ENCODE measurements around the gene TTL. TPM values are rescaled to one million over a fixed set of nuclear protein-coding genes. Genes with fewer than 3 reads are reported as not detected.

The TTL gene
- total and polyA plus RNA-seq, 4 donors, result 3.6 to 9.5 (median 7.1) TPM

GRCh38 chr2:112487444-112487961 lies 5.5 kb downstream of the TTL start:
- H3K27me3 ChIP-seq (ENCODE audit: control insufficient read depth in 4 of 4, insufficient read depth in 4 of 4, low read length in 3 of 4), result no peaks in the 10 kb centered on the region
- H3K4me3 ChIP-seq (ENCODE audit: low read depth in 1 of 3, low read length in 3 of 3), result no peak overlapping the region
- H3K36me3 ChIP-seq (ENCODE audit: control insufficient read depth in 4 of 4, insufficient read depth in 3 of 4, low read depth in 1 of 4, low read length in 3 of 4), result no peaks in the 10 kb centered on the region
- H3K27ac ChIP-seq (ENCODE audit: low read depth in 1 of 2, low read length in 2 of 2), result no peak overlapping the region
- H3K9ac ChIP-seq (ENCODE audit: low read depth in 1 of 2, low read length in 2 of 2), result no peak overlapping the region
- 93% methylated on average over 4 of the region's 4 CpGs for WGBS
- H3K9me3 ChIP-seq (ENCODE audit: control insufficient read depth in 4 of 4, low read length in 3 of 4), result no peaks in the 10 kb centered on the region
- peaks cover 2 to 10% (median 7%) of the 10 kb centered on the region in 4 donors for H3K4me1 ChIP-seq (ENCODE audit: control insufficient read depth in 4 of 4, insufficient read depth in 4 of 4, low read length in 3 of 4)
- TF ChIP-seq, protein P1, sequence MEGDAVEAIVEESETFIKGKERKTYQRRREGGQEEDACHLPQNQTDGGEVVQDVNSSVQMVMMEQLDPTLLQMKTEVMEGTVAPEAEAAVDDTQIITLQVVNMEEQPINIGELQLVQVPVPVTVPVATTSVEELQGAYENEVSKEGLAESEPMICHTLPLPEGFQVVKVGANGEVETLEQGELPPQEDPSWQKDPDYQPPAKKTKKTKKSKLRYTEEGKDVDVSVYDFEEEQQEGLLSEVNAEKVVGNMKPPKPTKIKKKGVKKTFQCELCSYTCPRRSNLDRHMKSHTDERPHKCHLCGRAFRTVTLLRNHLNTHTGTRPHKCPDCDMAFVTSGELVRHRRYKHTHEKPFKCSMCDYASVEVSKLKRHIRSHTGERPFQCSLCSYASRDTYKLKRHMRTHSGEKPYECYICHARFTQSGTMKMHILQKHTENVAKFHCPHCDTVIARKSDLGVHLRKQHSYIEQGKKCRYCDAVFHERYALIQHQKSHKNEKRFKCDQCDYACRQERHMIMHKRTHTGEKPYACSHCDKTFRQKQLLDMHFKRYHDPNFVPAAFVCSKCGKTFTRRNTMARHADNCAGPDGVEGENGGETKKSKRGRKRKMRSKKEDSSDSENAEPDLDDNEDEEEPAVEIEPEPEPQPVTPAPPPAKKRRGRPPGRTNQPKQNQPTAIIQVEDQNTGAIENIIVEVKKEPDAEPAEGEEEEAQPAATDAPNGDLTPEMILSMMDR (IDR thresholded peaks at IDR 0.05; ENCODE audit: low read depth, low read length, missing input control), result no peak
- TF ChIP-seq, protein P2, sequence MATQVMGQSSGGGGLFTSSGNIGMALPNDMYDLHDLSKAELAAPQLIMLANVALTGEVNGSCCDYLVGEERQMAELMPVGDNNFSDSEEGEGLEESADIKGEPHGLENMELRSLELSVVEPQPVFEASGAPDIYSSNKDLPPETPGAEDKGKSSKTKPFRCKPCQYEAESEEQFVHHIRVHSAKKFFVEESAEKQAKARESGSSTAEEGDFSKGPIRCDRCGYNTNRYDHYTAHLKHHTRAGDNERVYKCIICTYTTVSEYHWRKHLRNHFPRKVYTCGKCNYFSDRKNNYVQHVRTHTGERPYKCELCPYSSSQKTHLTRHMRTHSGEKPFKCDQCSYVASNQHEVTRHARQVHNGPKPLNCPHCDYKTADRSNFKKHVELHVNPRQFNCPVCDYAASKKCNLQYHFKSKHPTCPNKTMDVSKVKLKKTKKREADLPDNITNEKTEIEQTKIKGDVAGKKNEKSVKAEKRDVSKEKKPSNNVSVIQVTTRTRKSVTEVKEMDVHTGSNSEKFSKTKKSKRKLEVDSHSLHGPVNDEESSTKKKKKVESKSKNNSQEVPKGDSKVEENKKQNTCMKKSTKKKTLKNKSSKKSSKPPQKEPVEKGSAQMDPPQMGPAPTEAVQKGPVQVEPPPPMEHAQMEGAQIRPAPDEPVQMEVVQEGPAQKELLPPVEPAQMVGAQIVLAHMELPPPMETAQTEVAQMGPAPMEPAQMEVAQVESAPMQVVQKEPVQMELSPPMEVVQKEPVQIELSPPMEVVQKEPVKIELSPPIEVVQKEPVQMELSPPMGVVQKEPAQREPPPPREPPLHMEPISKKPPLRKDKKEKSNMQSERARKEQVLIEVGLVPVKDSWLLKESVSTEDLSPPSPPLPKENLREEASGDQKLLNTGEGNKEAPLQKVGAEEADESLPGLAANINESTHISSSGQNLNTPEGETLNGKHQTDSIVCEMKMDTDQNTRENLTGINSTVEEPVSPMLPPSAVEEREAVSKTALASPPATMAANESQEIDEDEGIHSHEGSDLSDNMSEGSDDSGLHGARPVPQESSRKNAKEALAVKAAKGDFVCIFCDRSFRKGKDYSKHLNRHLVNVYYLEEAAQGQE (IDR thresholded peaks at IDR 0.05), result no peak
- no peak for TF ChIP-seq FOXA1 (IDR thresholded peaks at IDR 0.05)
- no peak for TF ChIP-seq JUND (IDR thresholded peaks at IDR 0.05)
- TF ChIP-seq SP1 (IDR thresholded peaks at IDR 0.05), result no peak
- no peak for TF ChIP-seq ZBTB33 (IDR thresholded peaks at IDR 0.05)
- TF ChIP-seq YY1 (IDR thresholded peaks at IDR 0.05), result no peak
- TF ChIP-seq NR2F2 (IDR thresholded peaks at IDR 0.05), result no peak
- TF ChIP-seq FOXA2 (IDR thresholded peaks at IDR 0.05), result no peak
- TF ChIP-seq RXRA (IDR thresholded peaks at IDR 0.05), result no peak
- no peak for TF ChIP-seq GABPA (IDR thresholded peaks at IDR 0.05 in 1 of 2, conservative IDR thresholded peaks at IDR 0.05 in 1 of 2)
- no peak for TF ChIP-seq EGR1 (IDR thresholded peaks at IDR 0.05; ENCODE audit: low read depth in 2 of 2)
- no peak for TF ChIP-seq RAD21 (IDR thresholded peaks at IDR 0.05)
- no peak for TF ChIP-seq HNF4A (conservative IDR thresholded peaks at IDR 0.05)
- no peak for TF ChIP-seq TAF1 (conservative IDR thresholded peaks at IDR 0.05)
- no peak for TF ChIP-seq MAX (IDR thresholded peaks at IDR 0.05)
- DNase-seq (ENCODE audit: low spot score), result no peak

GRCh38 chr2:112488201-112488600 lies 6.2 kb downstream of the TTL start:
- Histone ChIP-seq H3K27me3 (ENCODE audit: control insufficient read depth in 4 of 4, insufficient read depth in 4 of 4, low read length in 3 of 4) (no peaks in the 10 kb centered on the region), H3K36me3 (ENCODE audit: control insufficient read depth in 4 of 4, insufficient read depth in 3 of 4, low read depth in 1 of 4, low read length in 3 of 4) (no peaks in the 10 kb centered on the region), H3K9me3 (ENCODE audit: control insufficient read depth in 4 of 4, low read length in 3 of 4) (no peaks in the 10 kb centered on the region), H3K9ac (ENCODE audit: low read depth in 1 of 2, low read length in 2 of 2) (no peak overlapping the region), H3K4me3 (ENCODE audit: low read depth in 1 of 3, low read length in 3 of 3) (no peak overlapping the region), H3K27ac (ENCODE audit: low read depth in 1 of 2, low read length in 2 of 2) (no peak overlapping the region), H3K4me1 (ENCODE audit: control insufficient read depth in 4 of 4, insufficient read depth in 4 of 4, low read length in 3 of 4) (peaks cover 0 to 5% (median 3%) of the 10 kb centered on the region in 4 donors)
- DNase-seq (ENCODE audit: low spot score), result no peak
- 88% methylated on average over 6 of the region's 6 CpGs for WGBS
- TF ChIP-seq SP1 (IDR thresholded peaks at IDR 0.05) (no peak), FOXA1 (IDR thresholded peaks at IDR 0.05) (no peak), RXRA (IDR thresholded peaks at IDR 0.05) (no peak), TAF1 (conservative IDR thresholded peaks at IDR 0.05) (no peak), NR2F2 (IDR thresholded peaks at IDR 0.05) (no peak), ZBTB33 (IDR thresholded peaks at IDR 0.05) (no peak), YY1 (IDR thresholded peaks at IDR 0.05) (no peak), GABPA (IDR thresholded peaks at IDR 0.05 in 1 of 2, conservative IDR thresholded peaks at IDR 0.05 in 1 of 2) (no peak)
- TF ChIP-seq, protein P2 (IDR thresholded peaks at IDR 0.05), result no peak
